Osteoblast (primary cell): ENCODE data around the gene KRTAP12-3. TPM values are rescaled to one million over a fixed set of nuclear protein-coding genes. Genes with fewer than 3 reads are reported as not detected.
"Not testable (repeated sequence)": the region's sequence is repeated elsewhere in the genome, so short reads cannot be mapped to it uniquely, and the experiment has no call there.

Source experiments
- DNase-seq: peaks from one replicate; pipeline ENCODE4 v3.0.0; 2011; ENCODE audit warnings: low spot score, mixed read lengths; ENCODE audit not compliant: insufficient read length; ENCODE audit errors: missing footprints
- H2AFZ ChIP-seq: 2 replicates; pipeline ENCODE4 v1.6.0; 2011; ENCODE audit warnings: mild to moderate bottlenecking, low read length
- H3K27ac ChIP-seq: 2 replicates; pipeline ENCODE4 v1.5.1; 2011; ENCODE audit warnings: mild to moderate bottlenecking, low read depth, low read length, moderate library complexity
- H3K27me3 ChIP-seq: 2 replicates; pipeline ENCODE4 v1.6.0; 2012; ENCODE audit warnings: mild to moderate bottlenecking, control low read depth, inconsistent platforms, low read length, moderate library complexity; ENCODE audit not compliant: insufficient read depth
- H3K36me3 ChIP-seq: 2 replicates; pipeline ENCODE4 v1.5.1; 2011; ENCODE audit warnings: mild to moderate bottlenecking, low read length, control low read depth, moderate library complexity; ENCODE audit not compliant: insufficient read depth
- H3K4me1 ChIP-seq: 2 replicates; pipeline ENCODE4 v1.5.1; 2011; ENCODE audit warnings: mild to moderate bottlenecking, low read length, control low read depth, moderate library complexity; ENCODE audit not compliant: insufficient read depth
- H3K4me2 ChIP-seq: 2 replicates; pipeline ENCODE4 v1.6.0; 2011; ENCODE audit warnings: mild to moderate bottlenecking, low read length; ENCODE audit not compliant: insufficient read depth
- H3K4me3 ChIP-seq: fragments of 200-600 bp; sonication (generic); 3 replicates; pipeline ENCODE4 v1.5.1; 2012; ENCODE audit warnings: mild to moderate bottlenecking, low read length, inconsistent platforms; ENCODE audit not compliant: insufficient read depth
- H3K79me2 ChIP-seq: 2 replicates; pipeline ENCODE4 v1.6.0; 2012; ENCODE audit warnings: mild to moderate bottlenecking, low read length, control low read depth, inconsistent platforms; ENCODE audit not compliant: insufficient read depth
- H3K9me3 ChIP-seq: 2 replicates; pipeline ENCODE4 v1.5.1; 2011; ENCODE audit warnings: low read depth, low read length, control low read depth
- H4K20me1 ChIP-seq: 2 replicates; pipeline ENCODE4 v1.6.0; 2012; ENCODE audit warnings: mild to moderate bottlenecking, low read length, control low read depth; ENCODE audit not compliant: insufficient read depth
- total RNA-seq: library from RNA; depleted of rRNA; stranded (reverse); fragments of >200 nt; gene quantifications from 2 replicates; pipeline ENCODE4 v1.2.3, GENCODE V29; 2012
- TF ChIP-seq, protein P1 (sequence below): IDR thresholded peaks from 2 replicates; pipeline ENCODE4 v1.5.1; 2011; ENCODE audit warnings: mild to moderate bottlenecking, low read depth, low read length, moderate library complexity; ENCODE audit errors: extremely low read depth

Gene KRTAP12-3
- total RNA-seq, 1 donor: not detected

GRCh38 chr21:44637018-44637850 lies 20.5 kb upstream of the KRTAP12-3 start, which contains the start of gene KRTAP10-10:
KRTAP10-10 (plus strand) TSS chr21:44637356; CDS start chr21:44637418, 62 bp downstream.
- Histone ChIP-seq H3K9me3 (no peaks in the 10 kb centered on the region), H3K27ac (no peak within 1 kb of the TSS), H3K4me1 (no peaks in the 10 kb centered on the region), H4K20me1 (no peaks in the 10 kb centered on the region), H3K4me3 (no peak within 1 kb of the TSS), H2AFZ (no peak within 1 kb of the TSS), H3K36me3 (no peaks in the 10 kb centered on the region), H3K4me2 (no peak within 1 kb of the TSS), H3K79me2 (no peaks in the 10 kb centered on the region), H3K27me3 (no peaks in the 10 kb centered on the region)
- TF ChIP-seq, protein P1, sequence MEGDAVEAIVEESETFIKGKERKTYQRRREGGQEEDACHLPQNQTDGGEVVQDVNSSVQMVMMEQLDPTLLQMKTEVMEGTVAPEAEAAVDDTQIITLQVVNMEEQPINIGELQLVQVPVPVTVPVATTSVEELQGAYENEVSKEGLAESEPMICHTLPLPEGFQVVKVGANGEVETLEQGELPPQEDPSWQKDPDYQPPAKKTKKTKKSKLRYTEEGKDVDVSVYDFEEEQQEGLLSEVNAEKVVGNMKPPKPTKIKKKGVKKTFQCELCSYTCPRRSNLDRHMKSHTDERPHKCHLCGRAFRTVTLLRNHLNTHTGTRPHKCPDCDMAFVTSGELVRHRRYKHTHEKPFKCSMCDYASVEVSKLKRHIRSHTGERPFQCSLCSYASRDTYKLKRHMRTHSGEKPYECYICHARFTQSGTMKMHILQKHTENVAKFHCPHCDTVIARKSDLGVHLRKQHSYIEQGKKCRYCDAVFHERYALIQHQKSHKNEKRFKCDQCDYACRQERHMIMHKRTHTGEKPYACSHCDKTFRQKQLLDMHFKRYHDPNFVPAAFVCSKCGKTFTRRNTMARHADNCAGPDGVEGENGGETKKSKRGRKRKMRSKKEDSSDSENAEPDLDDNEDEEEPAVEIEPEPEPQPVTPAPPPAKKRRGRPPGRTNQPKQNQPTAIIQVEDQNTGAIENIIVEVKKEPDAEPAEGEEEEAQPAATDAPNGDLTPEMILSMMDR: no peak
- no peak for DNase-seq

DNA sequence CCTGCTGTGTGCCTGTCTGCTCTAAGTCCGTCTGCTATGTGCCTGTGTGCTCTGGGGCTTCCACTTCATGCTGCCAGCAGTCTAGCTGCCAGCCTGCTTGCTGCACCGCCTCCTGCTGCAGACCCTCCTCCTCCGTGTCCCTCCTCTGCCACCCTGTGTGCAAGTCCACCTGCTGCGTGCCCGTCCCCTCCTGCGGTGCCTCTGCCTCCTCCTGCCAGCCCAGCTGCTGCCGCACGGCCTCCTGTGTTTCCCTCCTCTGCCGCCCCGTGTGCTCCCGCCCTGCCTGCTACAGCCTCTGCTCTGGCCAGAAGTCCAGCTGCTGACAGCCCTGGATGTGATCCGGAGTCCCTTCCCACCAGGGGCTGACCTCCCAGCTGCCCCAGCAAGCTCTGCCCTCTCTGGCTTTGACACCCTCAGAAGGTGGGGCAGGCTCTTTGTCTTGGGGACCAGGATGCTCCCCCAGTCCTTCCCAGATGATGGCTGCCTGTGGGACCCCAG lies 19.8 kb upstream of the KRTAP12-3 start:
- not testable (repeated sequence) for H4K20me1 ChIP-seq, DNase-seq, H3K9me3 ChIP-seq, H3K36me3 ChIP-seq, H3K4me1 ChIP-seq, H3K4me3 ChIP-seq, H3K27ac ChIP-seq, H3K4me2 ChIP-seq, H3K79me2 ChIP-seq, H2AFZ ChIP-seq, H3K27me3 ChIP-seq

GRCh38 chr21:44638506-44639330 lies 19.0 kb upstream of the KRTAP12-3 start:
- not testable (repeated sequence) for DNase-seq, H3K27me3 ChIP-seq, H3K4me2 ChIP-seq, H3K27ac ChIP-seq, H3K4me1 ChIP-seq, H3K79me2 ChIP-seq, H4K20me1 ChIP-seq, H3K9me3 ChIP-seq, H3K36me3 ChIP-seq, H3K4me3 ChIP-seq, H2AFZ ChIP-seq

DNA sequence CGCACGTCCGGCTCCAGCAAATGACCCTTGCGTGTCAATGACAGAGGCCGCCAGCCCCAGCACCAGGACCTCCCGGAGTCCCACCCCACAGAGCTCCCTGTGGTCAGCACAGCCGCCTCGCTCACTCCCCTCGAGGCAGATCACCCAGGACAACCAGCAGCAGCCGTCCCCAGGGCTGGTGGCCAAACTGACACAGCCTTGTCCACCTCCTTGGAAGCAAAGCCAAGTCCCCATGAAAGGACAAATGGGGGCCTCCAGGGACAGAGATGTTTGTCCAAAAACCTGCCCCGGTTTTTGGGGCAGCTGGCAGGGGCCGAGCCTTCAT lies 18.4 kb upstream of the KRTAP12-3 start:
- no peaks in the 10 kb centered on the region for H3K9me3 ChIP-seq
- TF ChIP-seq, protein P1: no peak
- H3K27ac ChIP-seq: no peak overlapping the region
- no peaks in the 10 kb centered on the region for H3K36me3 ChIP-seq
- H2AFZ ChIP-seq: no peak overlapping the region
- DNase-seq: no peak
- no peaks in the 10 kb centered on the region for H3K4me1 ChIP-seq
- no peaks in the 10 kb centered on the region for H3K79me2 ChIP-seq
- H4K20me1 ChIP-seq: no peaks in the 10 kb centered on the region
- no peak overlapping the region for H3K4me2 ChIP-seq
- no peak overlapping the region for H3K4me3 ChIP-seq
- no peaks in the 10 kb centered on the region for H3K27me3 ChIP-seq
